ENCODE measurements around the gene GNPTG. TPM values are rescaled to one million over a fixed set of nuclear protein-coding genes. Genes with fewer than 3 reads are reported as not detected.

Gene GNPTG
- total RNA-seq, 1 donor from 2014 or later = 55.6 TPM

DNA sequence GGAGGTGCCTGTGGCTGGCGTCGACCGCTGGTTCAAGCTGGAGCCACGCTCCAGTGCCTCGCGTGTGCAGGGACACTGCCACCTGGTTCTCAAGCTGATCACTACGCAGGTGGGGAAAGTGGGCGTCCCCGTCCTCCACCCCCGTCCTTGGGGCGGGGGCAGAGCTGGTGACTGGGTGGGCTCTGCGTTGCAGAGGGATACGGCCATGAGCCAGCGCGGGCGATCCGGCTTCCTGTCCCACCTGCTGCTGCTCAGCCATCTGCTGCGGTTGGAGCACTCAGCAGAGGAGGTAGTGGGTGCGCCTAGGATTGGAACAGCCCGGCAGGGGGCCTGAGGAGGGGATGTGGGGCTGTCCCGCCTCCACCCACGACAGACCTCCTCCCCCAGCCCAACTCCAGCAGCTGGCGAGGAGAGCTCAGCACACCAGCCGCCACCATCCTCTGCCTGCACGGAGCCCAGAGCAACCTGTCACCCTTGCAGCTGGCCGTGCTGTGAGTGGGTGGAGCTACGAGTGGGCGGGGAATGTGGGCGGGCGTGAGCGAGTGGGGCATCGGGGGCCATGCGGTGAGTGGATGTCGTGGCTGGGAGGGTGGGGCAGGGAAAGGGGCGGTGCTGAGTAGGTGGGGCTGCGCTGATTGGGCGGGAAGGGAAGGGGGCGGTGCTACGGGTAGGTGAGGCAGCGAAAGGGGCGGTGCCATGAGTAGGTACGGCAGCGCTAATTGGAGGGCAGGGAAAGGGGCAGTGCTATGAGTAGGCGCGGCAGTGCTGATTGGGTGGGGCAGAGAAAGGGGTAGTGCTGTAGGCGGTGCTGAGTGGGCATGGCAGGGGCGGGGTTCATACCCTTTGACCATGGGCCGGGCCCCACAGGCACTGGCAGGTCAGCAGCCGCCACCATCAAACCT is 9.0 kb upstream of the GNPTG start:
- Mint-ChIP-seq H3K27me3 (peaks cover 6% of the 10 kb centered on the region), H3K4me1 (ENCODE audit: unreplicated experiment) (peaks cover 8% of the 10 kb centered on the region), H3K4me3 (peak overlapping the region; percentile 78), H3K36me3 (no peaks in the 10 kb centered on the region), H3K27ac (peak overlapping the region; percentile 75), H3K9me3 (no peaks in the 10 kb centered on the region)
- DNase-seq (ENCODE audit: extremely low spot score, unreplicated experiment) = peak; percentile 87
- TF ChIP-seq, protein P1, sequence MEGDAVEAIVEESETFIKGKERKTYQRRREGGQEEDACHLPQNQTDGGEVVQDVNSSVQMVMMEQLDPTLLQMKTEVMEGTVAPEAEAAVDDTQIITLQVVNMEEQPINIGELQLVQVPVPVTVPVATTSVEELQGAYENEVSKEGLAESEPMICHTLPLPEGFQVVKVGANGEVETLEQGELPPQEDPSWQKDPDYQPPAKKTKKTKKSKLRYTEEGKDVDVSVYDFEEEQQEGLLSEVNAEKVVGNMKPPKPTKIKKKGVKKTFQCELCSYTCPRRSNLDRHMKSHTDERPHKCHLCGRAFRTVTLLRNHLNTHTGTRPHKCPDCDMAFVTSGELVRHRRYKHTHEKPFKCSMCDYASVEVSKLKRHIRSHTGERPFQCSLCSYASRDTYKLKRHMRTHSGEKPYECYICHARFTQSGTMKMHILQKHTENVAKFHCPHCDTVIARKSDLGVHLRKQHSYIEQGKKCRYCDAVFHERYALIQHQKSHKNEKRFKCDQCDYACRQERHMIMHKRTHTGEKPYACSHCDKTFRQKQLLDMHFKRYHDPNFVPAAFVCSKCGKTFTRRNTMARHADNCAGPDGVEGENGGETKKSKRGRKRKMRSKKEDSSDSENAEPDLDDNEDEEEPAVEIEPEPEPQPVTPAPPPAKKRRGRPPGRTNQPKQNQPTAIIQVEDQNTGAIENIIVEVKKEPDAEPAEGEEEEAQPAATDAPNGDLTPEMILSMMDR (conservative IDR thresholded peaks at IDR 0.05) = no peak

DNA sequence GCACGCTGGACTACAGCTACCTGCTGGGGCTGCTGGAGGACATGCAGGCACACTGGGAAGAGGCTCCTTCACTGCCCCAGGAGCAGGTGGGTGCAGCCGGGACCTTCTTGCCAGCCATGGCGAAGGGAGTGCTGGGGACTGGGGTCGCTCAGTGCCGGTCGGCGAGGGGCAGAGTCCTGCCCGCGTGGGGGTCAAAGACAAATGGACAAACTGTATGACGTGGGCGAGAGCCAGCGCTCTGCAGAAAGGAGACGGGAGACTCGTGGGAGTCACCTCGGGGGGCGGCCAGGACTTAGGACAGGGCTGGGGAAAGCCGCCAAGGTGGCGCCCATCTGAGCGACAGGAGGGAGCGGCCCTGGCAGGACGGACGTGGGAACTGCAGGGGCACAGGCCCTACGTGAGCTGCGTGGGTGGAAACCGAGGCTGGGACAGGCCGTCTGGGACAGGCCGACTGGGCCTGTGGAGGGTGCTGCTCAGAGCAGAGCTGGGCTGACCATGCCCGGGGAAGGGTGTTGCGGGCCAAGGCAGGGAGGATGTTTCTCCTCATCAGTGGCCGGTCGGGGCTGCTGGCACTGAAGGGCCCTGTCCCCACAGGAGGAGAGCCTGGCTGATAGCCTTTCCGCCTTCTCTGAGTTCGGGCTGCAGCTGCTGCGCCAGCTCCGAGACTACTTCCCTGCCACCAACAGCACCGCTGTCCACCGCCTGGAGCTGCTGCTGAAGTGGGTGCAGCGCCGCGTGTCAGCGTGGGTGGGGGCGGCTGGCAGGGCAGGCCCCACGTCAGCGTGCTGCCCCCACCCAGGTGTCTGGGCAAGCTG is 8.1 kb upstream of the GNPTG start:
- TF ChIP-seq, protein P1 (conservative IDR thresholded peaks at IDR 0.05) = no peak
- peak overlapping the region; percentile 75 for H3K27ac Mint-ChIP-seq
- no peak for DNase-seq (ENCODE audit: extremely low spot score, unreplicated experiment)
- H3K4me3 Mint-ChIP-seq = peak overlapping the region; percentile 78
- peaks cover 6% of the 10 kb centered on the region for H3K27me3 Mint-ChIP-seq
- no peaks in the 10 kb centered on the region for H3K9me3 Mint-ChIP-seq
- H3K36me3 Mint-ChIP-seq = no peaks in the 10 kb centered on the region
- peaks cover 8% of the 10 kb centered on the region for H3K4me1 Mint-ChIP-seq (ENCODE audit: unreplicated experiment)

DNA sequence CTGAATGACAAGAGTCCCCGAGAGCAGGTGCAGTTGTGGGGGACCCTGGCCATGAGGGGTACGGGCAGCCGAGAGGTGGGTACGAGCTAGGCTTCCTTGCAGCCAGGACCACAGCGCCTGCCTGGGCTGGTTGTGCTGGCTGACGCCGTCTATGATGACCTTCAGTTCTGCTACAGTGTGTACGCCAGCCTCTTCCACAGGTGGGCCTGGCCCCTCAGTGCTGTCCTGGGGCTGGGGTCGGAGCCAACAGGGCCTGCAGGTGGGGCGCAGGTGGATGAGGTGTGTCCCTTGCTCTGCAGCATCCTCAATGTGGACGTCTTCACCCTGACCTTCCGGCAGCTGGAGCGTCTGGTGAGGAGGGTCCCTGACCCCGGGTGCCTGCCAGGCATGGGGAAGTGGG is 7.2 kb upstream of the GNPTG start:
- no peak overlapping the region for H3K27ac Mint-ChIP-seq
- no peaks in the 10 kb centered on the region for H3K36me3 Mint-ChIP-seq
- H3K9me3 Mint-ChIP-seq = no peaks in the 10 kb centered on the region
- TF ChIP-seq, protein P1 (conservative IDR thresholded peaks at IDR 0.05) = no peak
- no peak for DNase-seq (ENCODE audit: extremely low spot score, unreplicated experiment)
- no peak overlapping the region for H3K4me3 Mint-ChIP-seq
- H3K4me1 Mint-ChIP-seq (ENCODE audit: unreplicated experiment) = peaks cover 8% of the 10 kb centered on the region
- peaks cover 6% of the 10 kb centered on the region for H3K27me3 Mint-ChIP-seq

DNA sequence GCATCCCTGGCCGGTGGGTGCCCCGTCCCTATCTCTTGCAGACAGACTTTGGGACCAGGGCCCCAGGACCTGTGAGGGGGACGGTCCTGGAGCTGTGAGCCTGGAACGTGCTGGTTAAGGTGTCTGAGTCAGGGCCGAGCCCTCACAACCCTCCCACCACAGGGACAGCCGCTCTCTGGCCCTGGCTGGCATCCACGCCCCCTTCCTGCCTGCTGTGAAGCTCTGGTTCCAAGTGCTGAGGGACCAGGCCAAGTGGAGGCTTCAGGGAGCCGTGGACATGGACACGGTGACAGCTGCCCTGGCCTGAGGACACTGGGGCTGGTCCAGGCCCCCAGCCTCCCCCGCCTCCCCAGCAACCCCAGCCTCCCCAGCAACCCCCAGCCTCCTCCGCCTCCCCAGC is 6.6 kb upstream of the GNPTG start:
- no peak for DNase-seq (ENCODE audit: extremely low spot score, unreplicated experiment)
- Mint-ChIP-seq H3K4me3 (no peak overlapping the region), H3K27ac (no peak overlapping the region), H3K4me1 (ENCODE audit: unreplicated experiment) (peaks cover 8% of the 10 kb centered on the region), H3K36me3 (no peaks in the 10 kb centered on the region), H3K27me3 (peaks cover 6% of the 10 kb centered on the region), H3K9me3 (no peaks in the 10 kb centered on the region)
- TF ChIP-seq, protein P1 (conservative IDR thresholded peaks at IDR 0.05) = no peak

DNA sequence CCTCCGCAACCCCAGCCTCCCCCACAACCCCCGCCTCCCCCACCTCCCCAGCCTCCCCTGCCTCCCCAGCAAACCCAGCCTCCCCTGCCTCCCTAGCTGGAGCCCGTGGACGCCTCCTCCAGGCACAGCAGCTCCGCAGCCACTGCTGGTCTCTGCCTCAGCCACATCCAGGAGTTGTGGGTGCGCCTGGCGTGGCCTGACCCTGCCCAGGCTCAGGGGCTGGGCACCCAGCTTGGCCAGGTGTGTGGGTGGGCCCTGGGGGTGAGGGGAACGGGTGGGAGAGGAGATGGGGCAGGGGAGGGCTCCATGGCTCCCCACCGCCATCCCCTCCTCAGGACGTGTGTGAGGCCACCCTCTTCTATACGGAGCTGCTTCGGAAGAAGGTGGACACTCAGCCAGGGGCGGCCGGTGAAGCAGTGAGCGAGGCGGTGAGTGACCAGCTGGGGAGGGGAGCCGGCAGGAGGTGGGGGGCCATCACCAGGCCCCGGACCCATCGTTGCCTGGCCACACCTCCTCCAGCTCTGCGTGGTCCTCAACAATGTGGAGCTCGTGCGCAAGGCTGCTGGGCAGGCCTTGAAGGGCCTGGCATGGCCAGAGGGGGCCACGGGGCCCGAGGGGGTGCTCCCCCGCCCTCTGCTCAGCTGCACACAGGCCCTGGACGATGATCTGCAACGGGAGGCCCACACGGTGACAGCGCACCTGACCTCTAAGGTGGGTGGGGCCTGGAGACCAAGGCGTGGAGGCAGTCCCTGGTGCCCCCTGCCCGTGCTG is 5.9 kb upstream of the GNPTG start:
- Mint-ChIP-seq H3K27ac (no peak overlapping the region), H3K4me3 (no peak overlapping the region), H3K9me3 (no peaks in the 10 kb centered on the region), H3K36me3 (no peaks in the 10 kb centered on the region), H3K4me1 (ENCODE audit: unreplicated experiment) (peaks cover 8% of the 10 kb centered on the region), H3K27me3 (peaks cover 6% of the 10 kb centered on the region)
- TF ChIP-seq, protein P1 (conservative IDR thresholded peaks at IDR 0.05) = no peak
- DNase-seq (ENCODE audit: extremely low spot score, unreplicated experiment) = no peak

Measured in type B pancreatic cell (in vitro differentiated cells).